Measurements from ENCODE around the gene FLOT2.
A peak's percentile ranks its signal among the peaks of the same experiment; 100 is the strongest.
"Not testable (repeated sequence)": the region's sequence is repeated elsewhere in the genome, so short reads cannot be mapped to it uniquely, and the experiment has no call there.

FLOT2 gene

GRCh38 chr17:28871056-28871579 is 26.4 kb downstream of the FLOT2 start:
- DNase-seq, result no peak

- no peak for DNase-seq
Observed at GRCh38 chr17:28867276-28867675, 30.3 kb downstream of the FLOT2 start.

- DNase-seq, result no peak
Observed at GRCh38 chr17:28865946-28866752, 31.4 kb downstream of the FLOT2 start.

- no peak for DNase-seq
Observed at GRCh38 chr17:28864991-28865849, 32.3 kb downstream of the FLOT2 start.

DNA sequence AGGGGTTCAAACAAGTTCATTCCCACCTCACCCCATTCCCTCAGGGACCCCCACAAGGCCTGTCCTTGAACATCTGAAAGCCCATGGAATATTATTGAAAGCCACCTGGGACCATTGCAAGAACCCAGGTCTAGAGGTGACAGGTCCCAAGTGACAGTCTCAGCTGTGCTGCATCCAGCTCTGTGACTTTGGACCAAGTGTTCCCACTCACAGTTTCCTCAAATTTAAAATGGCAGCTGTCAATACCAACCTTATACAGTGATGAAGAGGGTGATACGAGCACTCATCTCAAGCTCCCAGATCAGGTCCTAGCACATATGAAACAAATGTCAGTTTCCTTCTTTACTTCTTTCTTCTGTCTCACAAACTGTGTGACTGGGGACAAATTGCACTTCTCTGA is 33.6 kb downstream of the FLOT2 start:
- DNase-seq, result no peak

- DNase-seq, result no peak
Observed at GRCh38 chr17:28862561-28862960, 35.0 kb downstream of the FLOT2 start.

DNA sequence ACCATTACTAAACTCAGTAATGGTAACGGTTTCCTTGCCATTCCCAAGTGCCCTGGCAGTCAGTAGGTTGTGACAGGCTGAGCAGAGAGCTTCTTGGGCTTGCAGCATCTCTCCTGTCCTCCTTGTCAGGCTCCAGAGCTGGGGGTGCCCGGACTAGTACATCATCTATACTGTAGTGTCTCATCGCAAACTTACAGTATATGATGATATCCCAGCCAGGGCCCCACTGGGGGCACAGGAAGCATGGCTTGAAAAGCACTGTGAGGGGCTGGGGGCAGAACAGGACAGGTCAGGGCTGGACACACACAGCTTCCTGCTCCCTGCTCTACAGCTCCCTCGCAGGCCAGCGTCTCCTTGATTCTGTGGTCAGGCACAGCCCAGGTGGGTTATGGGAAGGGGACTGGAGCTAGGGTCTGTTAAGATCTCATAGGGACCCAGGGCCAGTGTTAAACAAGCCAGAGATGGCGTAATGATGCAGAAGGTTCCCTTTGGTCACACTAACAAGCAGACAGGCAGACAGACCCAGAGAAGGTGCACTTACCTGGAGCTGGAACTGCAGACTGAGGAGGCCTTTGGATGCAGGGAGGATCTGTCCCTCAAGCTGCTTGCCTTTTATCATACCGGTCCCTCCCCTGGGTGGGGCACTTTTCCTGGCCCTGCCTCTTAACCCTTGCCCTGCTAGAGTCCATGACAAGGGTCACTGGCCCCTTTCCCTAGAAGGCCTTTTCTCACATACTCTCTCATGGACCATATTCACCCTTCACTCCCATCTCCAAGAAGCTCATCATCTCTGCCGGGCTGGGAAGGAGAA is 35.9 kb downstream of the FLOT2 start:
- no peak for DNase-seq

- no peak for DNase-seq
Observed at GRCh38 chr17:28860363-28860808, 37.1 kb downstream of the FLOT2 start.

DNA sequence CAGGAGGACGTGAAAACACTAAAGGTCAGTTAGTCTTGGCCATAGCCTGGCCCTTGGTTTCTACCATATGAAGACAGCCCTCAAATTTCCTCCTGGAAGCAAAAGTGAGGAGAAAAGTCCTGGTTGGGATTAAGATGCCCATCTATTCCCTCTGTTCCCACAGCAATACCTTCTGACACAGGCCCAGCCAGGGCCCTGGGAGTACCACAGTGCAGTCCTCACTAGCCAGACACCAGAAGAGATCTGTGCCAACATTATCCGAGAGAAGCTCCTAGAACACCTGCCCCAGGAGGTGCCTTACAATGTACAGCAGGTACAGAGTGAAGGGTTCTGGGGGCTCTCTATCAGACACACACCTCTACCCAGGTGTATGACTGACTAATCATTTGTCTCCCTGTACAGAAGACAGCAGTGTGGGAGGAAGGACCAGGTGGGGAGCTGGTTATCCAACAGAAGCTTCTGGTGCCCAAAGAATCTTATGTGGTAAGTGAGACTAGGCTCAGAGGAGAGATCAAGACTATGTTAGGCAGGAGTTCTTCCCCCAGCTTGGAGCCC is 38.7 kb downstream of the FLOT2 start:
- no peak for DNase-seq

DNA sequence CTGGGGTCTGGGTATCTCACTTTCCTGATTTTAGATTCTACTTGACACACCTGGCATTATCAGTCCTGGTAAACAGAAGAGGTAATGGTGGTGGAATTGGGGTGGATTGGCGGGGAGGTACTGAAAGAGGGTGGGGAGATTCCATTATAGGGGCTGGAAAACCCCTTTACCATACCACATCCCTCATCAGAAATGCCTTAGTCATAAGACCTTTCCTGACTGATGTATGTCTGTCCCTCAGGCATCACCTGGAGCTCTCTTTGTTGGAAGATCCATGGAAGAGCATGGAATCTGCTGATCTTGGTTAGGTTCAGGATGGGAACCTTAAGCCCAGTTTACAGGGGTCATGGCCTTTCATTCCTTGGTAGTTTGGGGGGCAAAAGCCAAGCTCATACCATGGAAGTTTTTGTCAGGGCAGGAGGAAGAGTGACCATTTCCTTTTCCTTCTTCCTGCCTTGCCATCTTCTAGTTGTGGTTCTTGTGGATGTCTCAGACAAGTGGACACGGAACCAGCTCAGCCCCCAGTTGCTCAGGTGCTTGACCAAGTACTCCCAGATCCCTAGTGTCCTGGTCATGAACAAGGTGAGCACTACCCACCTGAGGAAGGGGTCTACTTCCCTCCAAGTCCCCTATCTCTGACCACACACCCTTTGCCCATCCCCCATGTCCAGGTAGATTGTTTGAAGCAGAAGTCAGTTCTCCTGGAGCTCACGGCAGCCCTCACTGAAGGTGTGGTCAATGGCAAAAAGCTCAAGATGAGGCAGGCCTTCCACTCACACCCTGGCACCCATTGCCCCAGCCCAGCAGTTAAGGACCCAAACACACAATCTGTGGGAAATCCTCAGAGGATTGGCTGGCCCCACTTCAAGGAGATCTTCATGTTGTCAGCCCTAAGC is 39.4 kb downstream of the FLOT2 start:
- DNase-seq, result no peak

GRCh38 chr17:28856028-28856574 is 41.4 kb downstream of the FLOT2 start:
- no peak for DNase-seq

DNA sequence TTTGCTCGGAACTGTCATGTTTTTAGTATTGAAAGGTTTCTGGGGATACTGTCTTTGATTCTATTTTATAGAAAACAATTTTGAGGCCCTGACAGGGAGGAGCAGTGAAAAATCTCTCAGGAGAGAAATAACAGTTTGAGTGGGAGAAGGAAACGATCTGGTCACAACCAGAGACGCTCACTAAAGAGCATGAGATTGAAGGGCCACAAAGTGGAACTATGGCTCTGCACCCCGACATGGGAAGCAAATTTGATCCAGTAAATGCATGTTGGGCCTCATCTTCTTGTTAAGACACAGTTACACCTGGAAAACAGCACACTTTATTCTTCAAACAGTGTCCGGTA is 42.2 kb downstream of the FLOT2 start:
- DNase-seq, result no peak

DNA sequence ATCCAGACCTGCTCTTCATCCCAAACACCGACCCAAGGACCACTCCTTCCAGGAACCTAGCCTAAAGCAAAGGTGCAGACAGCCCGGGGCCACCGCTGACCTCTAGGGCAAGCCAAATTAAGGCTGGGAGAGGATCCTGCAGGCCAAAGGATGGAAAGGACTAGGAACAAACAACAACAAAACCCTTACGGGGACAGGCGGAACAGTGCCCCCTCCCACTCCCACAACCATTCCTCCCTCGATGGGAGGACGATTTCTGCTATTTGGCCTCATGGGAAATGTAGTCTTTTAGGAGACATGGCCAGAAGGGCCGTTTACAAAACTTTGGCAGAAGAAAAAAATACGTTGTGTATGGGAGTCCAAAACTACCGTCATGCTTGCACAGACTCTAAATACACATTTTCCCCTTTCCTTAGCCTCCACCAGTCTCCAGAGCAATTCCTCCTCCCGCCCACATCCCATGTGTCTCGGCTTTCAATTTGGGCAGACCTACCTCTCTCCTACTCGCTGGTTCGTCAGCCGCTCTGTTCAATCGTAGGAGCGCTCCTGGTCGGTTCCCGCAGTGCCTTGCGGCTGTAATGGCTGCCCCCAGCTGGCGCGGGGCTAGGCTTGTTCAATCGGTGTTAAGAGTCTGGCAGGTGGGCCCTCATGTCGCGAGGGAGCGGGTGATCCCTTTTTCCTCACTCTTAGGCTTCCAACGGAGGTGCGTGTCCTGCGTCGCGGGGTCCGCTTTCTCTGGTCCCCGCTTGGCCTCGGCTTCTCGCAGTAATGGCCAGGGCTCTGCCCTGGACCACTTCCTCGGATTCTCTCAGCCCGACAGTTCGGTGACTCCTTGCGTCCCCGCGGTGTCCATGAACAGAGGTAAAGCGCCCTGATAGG is 42.8 kb downstream of the FLOT2 start, which contains the start of gene ERAL1:
Gene ERAL1, plus strand, starts transcription at position 560 of the 879 bp plus-strand sequence. Its CDS starts 19 bp downstream, at position 579.
- DNase-seq, result peak; percentile 88

- DNase-seq, result no peak
Observed at GRCh38 chr17:28853295-28853694, 44.2 kb downstream of the FLOT2 start.

DNA sequence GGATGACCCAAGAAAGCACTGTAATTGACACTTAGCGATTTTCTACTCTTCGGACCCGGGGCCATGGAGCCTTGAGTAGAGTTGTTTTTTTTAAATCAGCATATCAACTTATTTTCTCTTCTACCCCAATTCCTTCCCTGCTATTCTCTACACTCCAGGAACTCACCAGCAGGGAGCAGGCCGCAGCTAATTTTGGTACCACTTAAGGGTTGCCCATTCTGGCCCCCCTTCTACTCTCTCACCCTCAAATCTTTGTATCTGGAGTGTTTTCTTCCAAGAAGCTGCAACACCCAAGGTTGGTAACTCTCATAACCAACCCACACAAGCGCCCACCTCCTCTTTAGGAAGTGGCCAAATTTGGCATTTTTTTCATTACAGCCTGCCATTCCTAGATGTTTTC is 48.3 kb downstream of the FLOT2 start:
- peak; percentile 15 for DNase-seq

- peak; percentile 31 for DNase-seq
Observed at GRCh38 chr17:28848667-28849066, 48.9 kb downstream of the FLOT2 start.

DNA sequence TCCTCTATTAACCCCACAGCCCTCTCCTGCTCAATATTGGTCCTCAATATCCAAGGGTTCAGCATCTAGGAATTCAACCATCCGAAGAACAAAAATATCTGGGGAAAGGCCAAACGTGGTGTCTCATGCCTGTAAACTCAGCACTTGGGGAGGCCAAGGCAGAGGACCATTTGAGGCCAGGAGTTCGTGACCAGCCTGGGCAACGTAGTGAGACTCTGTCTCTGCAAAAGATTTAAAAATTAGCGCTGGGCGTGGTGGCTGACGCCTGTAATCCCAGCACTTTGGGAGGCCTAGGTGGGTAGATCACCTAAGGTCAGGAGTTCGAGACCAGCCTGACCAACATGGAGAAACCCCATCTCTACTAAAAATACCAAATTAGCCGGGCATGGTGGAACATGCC is 50.8 kb downstream of the FLOT2 start:
- not testable (repeated sequence) for DNase-seq

DNA sequence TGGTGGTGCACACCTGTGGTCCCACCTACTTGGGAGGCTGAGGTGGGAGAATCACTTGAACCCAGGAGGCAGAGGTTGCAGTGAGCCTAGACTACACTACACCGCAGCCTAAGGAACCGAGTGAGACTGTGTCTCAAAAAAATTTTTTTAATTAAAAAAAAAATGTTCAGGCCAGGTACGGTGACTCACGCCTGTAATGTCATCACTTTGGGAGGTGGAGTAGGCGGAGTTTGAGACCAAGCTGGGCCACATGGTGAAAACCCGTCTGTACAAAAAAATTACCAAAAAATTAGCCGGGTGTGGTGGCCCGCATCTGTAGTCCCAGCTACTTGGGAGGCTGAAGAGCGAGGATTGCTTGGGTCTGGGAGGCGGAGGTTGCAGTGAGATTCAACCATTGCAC is 51.3 kb downstream of the FLOT2 start:
- no peak for DNase-seq

- no peak for DNase-seq
Observed at GRCh38 chr17:28843816-28844148, 53.8 kb downstream of the FLOT2 start.
